H9 (cell line): ENCODE measurements around the gene MDH1. TPM values are rescaled to one million over a fixed set of nuclear protein-coding genes. Genes with fewer than 3 reads are reported as not detected.

Experiments used
- DNase-seq: peaks from one replicate; pipeline ENCODE4 v3.0.0-alpha.2; 2017
- H2AFZ ChIP-seq: one replicate; pipeline ENCODE4 v1.6.1; 2013; ENCODE audit warnings: mild to moderate bottlenecking, low read length, control low read depth, moderate library complexity
- H2AK5ac ChIP-seq: 2 replicates; pipeline ENCODE4 v1.6.1; 2013; ENCODE audit warnings: low read length, control low read depth, mixed read lengths; ENCODE audit not compliant: insufficient read length
- H2BK120ac ChIP-seq: one replicate; pipeline ENCODE4 v1.6.1; 2013; ENCODE audit warnings: low read depth, mild to moderate bottlenecking, low read length, control low read depth, inconsistent platforms; ENCODE audit not compliant: poor library complexity, severe bottlenecking
- H2BK12ac ChIP-seq: 2 replicates; pipeline ENCODE4 v1.6.1; 2013; ENCODE audit warnings: low read length, control low read depth, mixed read lengths, low read depth; ENCODE audit not compliant: insufficient read length
- H2BK15ac ChIP-seq: 2 replicates; pipeline ENCODE4 v1.6.1; 2013; ENCODE audit warnings: low read depth, low read length, control low read depth
- H2BK20ac ChIP-seq: one replicate; pipeline ENCODE4 v1.6.1; 2013; ENCODE audit warnings: low read depth, mild to moderate bottlenecking, low read length, control low read depth, inconsistent platforms; ENCODE audit not compliant: poor library complexity, severe bottlenecking
- H2BK5ac ChIP-seq: 2 replicates; pipeline ENCODE4 v1.6.1; 2013; ENCODE audit warnings: low read length, control low read depth, mixed read lengths; ENCODE audit not compliant: insufficient read length
- H3K14ac ChIP-seq: 2 replicates; pipeline ENCODE4 v1.6.1; 2013; ENCODE audit warnings: low read length, control low read depth; ENCODE audit not compliant: insufficient read depth
- H3K18ac ChIP-seq: 2 replicates; pipeline ENCODE4 v1.6.1; 2013; ENCODE audit warnings: low read depth, mild to moderate bottlenecking, mixed read lengths, low read length, control low read depth; ENCODE audit not compliant: insufficient read length
- H3K23ac ChIP-seq: 2 replicates; pipeline ENCODE4 v1.6.1; 2013; ENCODE audit warnings: low read length, control low read depth, mixed read lengths, low read depth; ENCODE audit not compliant: insufficient read length
- H3K23me2 ChIP-seq: 2 replicates; pipeline ENCODE4 v1.6.1; 2013; ENCODE audit warnings: low read depth, mild to moderate bottlenecking, mixed read lengths, low read length, control low read depth; ENCODE audit not compliant: insufficient read length, poor library complexity, severe bottlenecking
- H3K27ac ChIP-seq: 2 replicates; pipeline ENCODE4 v1.5.1; 2013; ENCODE audit warnings: low read length, control low read depth, mixed read lengths, low read depth; ENCODE audit not compliant: insufficient read length
- H3K27me3 ChIP-seq: 2 replicates; pipeline ENCODE4 v1.6.1; 2013; ENCODE audit warnings: low read length, control low read depth, inconsistent platforms; ENCODE audit not compliant: insufficient read depth
- H3K4ac ChIP-seq: 2 replicates; pipeline ENCODE4 v1.6.1; 2013; ENCODE audit warnings: low read depth, mild to moderate bottlenecking, control low read depth, inconsistent platforms, low read length, moderate library complexity
- H3K4me1 ChIP-seq: 2 replicates; pipeline ENCODE4 v1.6.1; 2013; ENCODE audit warnings: low read length, control low read depth, inconsistent platforms; ENCODE audit not compliant: insufficient read depth
- H3K4me2 ChIP-seq: 2 replicates; pipeline ENCODE4 v1.6.1; 2013; ENCODE audit warnings: low read length, control low read depth, mixed read lengths; ENCODE audit not compliant: insufficient read length, insufficient read depth
- H3K56ac ChIP-seq: 2 replicates; pipeline ENCODE4 v1.6.1; 2013; ENCODE audit warnings: low read depth, mild to moderate bottlenecking, mixed read lengths, low read length, control low read depth; ENCODE audit not compliant: insufficient read length
- H3K79me1 ChIP-seq: 2 replicates; pipeline ENCODE4 v1.6.1; 2013; ENCODE audit warnings: low read depth, mild to moderate bottlenecking, moderate library complexity, low read length, control low read depth, inconsistent platforms; ENCODE audit not compliant: insufficient read depth, poor library complexity, severe bottlenecking
- H3K79me2 ChIP-seq: 2 replicates; pipeline ENCODE4 v1.6.1; 2013; ENCODE audit warnings: low read length, control low read depth, inconsistent platforms; ENCODE audit not compliant: insufficient read depth
- H3K9ac ChIP-seq: 2 replicates; pipeline ENCODE4 v1.6.1; 2013; ENCODE audit warnings: low read length, control low read depth, mixed read lengths; ENCODE audit not compliant: insufficient read length; ENCODE audit errors: extremely low read depth
- H3K9me3 ChIP-seq: one replicate; pipeline ENCODE4 v1.6.1; 2013; ENCODE audit warnings: low read depth, low read length, inconsistent platforms; ENCODE audit not compliant: control insufficient read depth
- H3T11ph ChIP-seq: one replicate; pipeline ENCODE4 v1.6.1; 2013; ENCODE audit warnings: mild to moderate bottlenecking, low read length, control low read depth, inconsistent platforms
- H4K20me1 ChIP-seq: one replicate; pipeline ENCODE4 v1.6.1; 2013; ENCODE audit not compliant: control insufficient read depth, insufficient read length, insufficient read depth
- H4K5ac ChIP-seq: 2 replicates; pipeline ENCODE4 v1.6.1; 2013; ENCODE audit warnings: low read depth, mild to moderate bottlenecking, mixed read lengths, low read length, control low read depth; ENCODE audit not compliant: insufficient read length
- H4K8ac ChIP-seq: replicated peaks from 2 replicates; pipeline ENCODE4 v1.6.1; 2013; ENCODE audit warnings: low read length, control low read depth, mixed read lengths, low read depth; ENCODE audit not compliant: insufficient read length
- H4K91ac ChIP-seq: 2 replicates; pipeline ENCODE4 v1.6.1; 2013; ENCODE audit warnings: low read depth, mild to moderate bottlenecking, moderate library complexity, mixed read lengths, low read length, control low read depth; ENCODE audit not compliant: insufficient read length
- H3K27ac Mint-ChIP-seq, 3 experiments: 2 replicates in 2 of 3; 3 replicates in 1 of 3; pipeline ENCODE4 v1.8.0; 2020 to 2021; ENCODE audit warnings: mixed read lengths in 3 of 3, mild to moderate bottlenecking in 1 of 3, moderate library complexity in 1 of 3
- H3K27me3 Mint-ChIP-seq: 2 replicates; pipeline ENCODE4 v1.8.0; 2021; ENCODE audit warnings: low read depth, mild to moderate bottlenecking, moderate library complexity, mixed read lengths
- H3K36me3 Mint-ChIP-seq, 3 experiments: 2 replicates in 2 of 3; 3 replicates in 1 of 3; pipeline ENCODE4 v1.8.0; 2020 to 2021; ENCODE audit warnings: low read depth in 3 of 3, mixed read lengths in 3 of 3; ENCODE audit not compliant: insufficient read depth in 1 of 3
- H3K4me1 Mint-ChIP-seq, 2 experiments: 2 replicates each; pipeline ENCODE4 v1.8.0; 2020; ENCODE audit warnings: mixed read lengths in 2 of 2
- H3K4me3 Mint-ChIP-seq, 2 experiments: 2 replicates in 1 of 2; 3 replicates in 1 of 2; pipeline ENCODE4 v1.8.0; 2020 to 2021; ENCODE audit warnings: mild to moderate bottlenecking in 2 of 2, mixed read lengths in 2 of 2, moderate library complexity in 1 of 2
- H3K9me3 Mint-ChIP-seq, 2 experiments: 2 replicates in 1 of 2; 3 replicates in 1 of 2; pipeline ENCODE4 v1.8.0; 2020; ENCODE audit warnings: mild to moderate bottlenecking in 2 of 2, mixed read lengths in 2 of 2, moderate library complexity in 1 of 2
- CTCF ChIP-seq: fragments of 200-600 bp; sonication (generic); conservative IDR thresholded peaks from 3 replicates; pipeline ENCODE4 v1.8.0; 2021; ENCODE audit warnings: antibody characterized with exemption, mild to moderate bottlenecking
- WGBS: extraction: QIAGEN DNeasy Blood & Tissue Kit; methylation state at CpG from one replicate; pipeline ENCODE4 v1.1.7; 2013; ENCODE audit warnings: missing lambda C conversion rate, low lambda C conversion rate, mixed read lengths; ENCODE audit not compliant: insufficient read length; ENCODE audit errors: extremely low coverage; 5-methylcytosine and 5-hydroxymethylcytosine counted together
- total RNA-seq: library from RNA; stranded (reverse); gene quantifications from 2 replicates; pipeline ENCODE4 v1.2.1, GENCODE V29; 2021

The MDH1 gene
- total RNA-seq, 1 experiment from 2014 or later, result 324 TPM

GRCh38 chr2:63619328-63619727 lies 30.6 kb downstream of the MDH1 start:
- Histone ChIP-seq H3K27ac (no peak overlapping the region), H4K5ac (no peak overlapping the region)
- H3K27ac Mint-ChIP-seq, result peak overlapping the region; percentile 73 to 99 (median 96); a peak in 6 of 7 replicates

More at GRCh38 chr2:63619328-63619727, 30.6 kb downstream of the MDH1 start:
- no peak overlapping the region for H2BK12ac ChIP-seq
- no peak overlapping the region for H2BK20ac ChIP-seq
- H3K9me3 ChIP-seq, result no peaks in the 10 kb centered on the region
- no peaks in the 10 kb centered on the region for H3K79me2 ChIP-seq
- no peak overlapping the region for H3K14ac ChIP-seq
- H3K4ac ChIP-seq, result no peak overlapping the region
- H3K4me2 ChIP-seq, result no peak overlapping the region
- no peak overlapping the region for H4K91ac ChIP-seq
- no peak overlapping the region for H2AFZ ChIP-seq
- H3K4me1 ChIP-seq, result peaks cover 8% of the 10 kb centered on the region; the same call in 1 of the 2 replicates
- no peak overlapping the region for H2BK5ac ChIP-seq
- peaks cover 2% of the 10 kb centered on the region for H3K23me2 ChIP-seq
- Mint-ChIP-seq H3K4me1 (peaks cover 53 to 55% of the 10 kb centered on the region in 2 experiments), H3K36me3 (peaks cover 34 to 52% (median 40%) of the 10 kb centered on the region in 3 experiments), H3K27me3 (peaks cover 5% of the 10 kb centered on the region; the same call in 1 of the 2 replicates), H3K9me3 (peaks cover 34 to 51% of the 10 kb centered on the region in 2 experiments), H3K4me3 (no peak overlapping the region)
- no peak for DNase-seq
- no peak overlapping the region for H3K56ac ChIP-seq
- H2AK5ac ChIP-seq, result no peak overlapping the region
- no peak overlapping the region for H3K18ac ChIP-seq
- no peak overlapping the region for H2BK15ac ChIP-seq
- no peak overlapping the region for H2BK120ac ChIP-seq
- no peak for TF ChIP-seq CTCF
- no peaks in the 10 kb centered on the region for H4K20me1 ChIP-seq
- no peaks in the 10 kb centered on the region for H3K27me3 ChIP-seq
- H3K79me1 ChIP-seq, result no peaks in the 10 kb centered on the region
- H3T11ph ChIP-seq, result no peak overlapping the region
- H3K9ac ChIP-seq, result no peak overlapping the region
- WGBS, result no CpG with 5 or more reads among the region's 2 CpGs
- H3K23ac ChIP-seq, result no peak overlapping the region
- H4K8ac ChIP-seq, result no peak overlapping the region
